A673 (cell line): ENCODE results near the gene EXOC6B.

ENCODE experiments used
- EZH2 ChIP-seq: fragments of 200-600 bp; sonication (generic); IDR thresholded peaks from 2 replicates; pipeline ENCODE4 v1.6.1; 2017; ENCODE audit warnings: borderline replicate concordance, low read depth, mild to moderate bottlenecking, mixed read lengths, antibody characterized with exemption, low read length; ENCODE audit not compliant: poor library complexity, severe bottlenecking
- TF ChIP-seq, protein P1 (sequence below): fragments of 300-800, 200-600 bp; sonication (generic); conservative IDR thresholded peaks from 2 replicates; pipeline ENCODE4 v1.5.1; 2017; ENCODE audit warnings: low read depth, mild to moderate bottlenecking, antibody characterized with exemption, low read length, moderate library complexity, mixed read lengths

DNA sequence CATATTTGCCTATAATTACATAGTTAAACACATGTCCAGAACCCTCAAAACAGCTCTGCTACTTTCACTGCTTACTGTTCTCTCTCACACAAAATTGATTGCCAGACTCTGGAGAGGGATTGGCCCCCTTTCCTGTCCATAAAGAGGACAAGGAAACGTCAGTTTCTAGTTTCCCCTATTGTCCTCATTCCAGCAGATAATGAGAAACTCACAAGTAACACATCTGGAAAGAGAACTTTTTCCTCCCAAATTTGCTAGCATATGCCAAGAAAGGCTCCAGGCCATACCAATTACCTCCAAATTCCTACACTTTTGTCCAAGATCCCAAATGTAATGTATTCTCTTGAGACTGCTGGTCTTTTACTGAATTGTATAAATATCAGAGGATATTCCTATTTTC is 200.5 kb downstream of the EXOC6B start:
- TF ChIP-seq, protein P1, sequence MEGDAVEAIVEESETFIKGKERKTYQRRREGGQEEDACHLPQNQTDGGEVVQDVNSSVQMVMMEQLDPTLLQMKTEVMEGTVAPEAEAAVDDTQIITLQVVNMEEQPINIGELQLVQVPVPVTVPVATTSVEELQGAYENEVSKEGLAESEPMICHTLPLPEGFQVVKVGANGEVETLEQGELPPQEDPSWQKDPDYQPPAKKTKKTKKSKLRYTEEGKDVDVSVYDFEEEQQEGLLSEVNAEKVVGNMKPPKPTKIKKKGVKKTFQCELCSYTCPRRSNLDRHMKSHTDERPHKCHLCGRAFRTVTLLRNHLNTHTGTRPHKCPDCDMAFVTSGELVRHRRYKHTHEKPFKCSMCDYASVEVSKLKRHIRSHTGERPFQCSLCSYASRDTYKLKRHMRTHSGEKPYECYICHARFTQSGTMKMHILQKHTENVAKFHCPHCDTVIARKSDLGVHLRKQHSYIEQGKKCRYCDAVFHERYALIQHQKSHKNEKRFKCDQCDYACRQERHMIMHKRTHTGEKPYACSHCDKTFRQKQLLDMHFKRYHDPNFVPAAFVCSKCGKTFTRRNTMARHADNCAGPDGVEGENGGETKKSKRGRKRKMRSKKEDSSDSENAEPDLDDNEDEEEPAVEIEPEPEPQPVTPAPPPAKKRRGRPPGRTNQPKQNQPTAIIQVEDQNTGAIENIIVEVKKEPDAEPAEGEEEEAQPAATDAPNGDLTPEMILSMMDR = no peak
- TF ChIP-seq EZH2 = no peak
